ENCODE data around the gene LCP2.
A peak's percentile ranks its signal among the peaks of the same experiment; 100 is the strongest.

LCP2 gene

DNA sequence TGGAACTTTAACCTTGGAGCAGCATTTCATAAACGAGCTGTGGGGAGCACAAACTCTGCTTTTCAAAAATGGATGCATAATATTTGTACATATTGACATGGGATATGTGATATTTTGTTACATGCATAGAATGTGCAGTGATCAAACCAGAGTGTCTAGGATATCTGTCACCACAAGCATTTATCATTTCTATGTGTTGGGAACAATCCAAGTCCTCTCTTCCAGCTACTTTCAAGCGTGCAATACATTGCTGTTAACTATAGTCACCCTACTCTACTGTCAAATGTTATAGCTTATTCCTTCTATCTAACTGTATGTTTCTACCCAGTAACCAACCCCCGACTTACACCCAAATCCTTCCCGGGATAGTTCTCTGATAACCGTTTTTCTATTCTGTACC is 79.7 kb downstream of the LCP2 start:
- Histone ChIP-seq H3K36me3 (ENCODE audit: insufficient read depth, low read length) (no peaks in the 10 kb centered on the region), H4K20me1 (ENCODE audit: insufficient read depth, low read length) (no peaks in the 10 kb centered on the region), H3K27me3 (ENCODE audit: insufficient read depth, low read length, poor library complexity) (no peaks in the 10 kb centered on the region), H3K9me3 (ENCODE audit: insufficient read depth, low read length, severe bottlenecking) (no peaks in the 10 kb centered on the region), H2AFZ (ENCODE audit: low read depth, low read length) (no peak overlapping the region), H3K4me1 (ENCODE audit: insufficient read depth, low read length) (no peaks in the 10 kb centered on the region), H3K79me2 (ENCODE audit: insufficient read depth, low read length) (no peaks in the 10 kb centered on the region), H3K9ac (ENCODE audit: low read depth, low read length) (no peak overlapping the region), H3K4me3 (ENCODE audit: low read depth in 1 of 2, low read length in 2 of 2) (no peak overlapping the region), H3K27ac (ENCODE audit: low read length) (no peak overlapping the region), H3K4me2 (ENCODE audit: insufficient read depth, low read length) (no peak overlapping the region)
- DNase-seq (no peak), ATAC-seq (ENCODE audit: insufficient read depth, low read depth) (no peak)
- TF ChIP-seq EZH2 (IDR thresholded peaks at IDR 0.05; ENCODE audit: borderline replicate concordance, low read depth, low read length, severe bottlenecking) = no peak
- TF ChIP-seq, protein P1, sequence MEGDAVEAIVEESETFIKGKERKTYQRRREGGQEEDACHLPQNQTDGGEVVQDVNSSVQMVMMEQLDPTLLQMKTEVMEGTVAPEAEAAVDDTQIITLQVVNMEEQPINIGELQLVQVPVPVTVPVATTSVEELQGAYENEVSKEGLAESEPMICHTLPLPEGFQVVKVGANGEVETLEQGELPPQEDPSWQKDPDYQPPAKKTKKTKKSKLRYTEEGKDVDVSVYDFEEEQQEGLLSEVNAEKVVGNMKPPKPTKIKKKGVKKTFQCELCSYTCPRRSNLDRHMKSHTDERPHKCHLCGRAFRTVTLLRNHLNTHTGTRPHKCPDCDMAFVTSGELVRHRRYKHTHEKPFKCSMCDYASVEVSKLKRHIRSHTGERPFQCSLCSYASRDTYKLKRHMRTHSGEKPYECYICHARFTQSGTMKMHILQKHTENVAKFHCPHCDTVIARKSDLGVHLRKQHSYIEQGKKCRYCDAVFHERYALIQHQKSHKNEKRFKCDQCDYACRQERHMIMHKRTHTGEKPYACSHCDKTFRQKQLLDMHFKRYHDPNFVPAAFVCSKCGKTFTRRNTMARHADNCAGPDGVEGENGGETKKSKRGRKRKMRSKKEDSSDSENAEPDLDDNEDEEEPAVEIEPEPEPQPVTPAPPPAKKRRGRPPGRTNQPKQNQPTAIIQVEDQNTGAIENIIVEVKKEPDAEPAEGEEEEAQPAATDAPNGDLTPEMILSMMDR (IDR thresholded peaks at IDR 0.05; ENCODE audit: borderline replicate concordance, extremely low read depth, low read length, poor library complexity, severe bottlenecking) = no peak

DNA sequence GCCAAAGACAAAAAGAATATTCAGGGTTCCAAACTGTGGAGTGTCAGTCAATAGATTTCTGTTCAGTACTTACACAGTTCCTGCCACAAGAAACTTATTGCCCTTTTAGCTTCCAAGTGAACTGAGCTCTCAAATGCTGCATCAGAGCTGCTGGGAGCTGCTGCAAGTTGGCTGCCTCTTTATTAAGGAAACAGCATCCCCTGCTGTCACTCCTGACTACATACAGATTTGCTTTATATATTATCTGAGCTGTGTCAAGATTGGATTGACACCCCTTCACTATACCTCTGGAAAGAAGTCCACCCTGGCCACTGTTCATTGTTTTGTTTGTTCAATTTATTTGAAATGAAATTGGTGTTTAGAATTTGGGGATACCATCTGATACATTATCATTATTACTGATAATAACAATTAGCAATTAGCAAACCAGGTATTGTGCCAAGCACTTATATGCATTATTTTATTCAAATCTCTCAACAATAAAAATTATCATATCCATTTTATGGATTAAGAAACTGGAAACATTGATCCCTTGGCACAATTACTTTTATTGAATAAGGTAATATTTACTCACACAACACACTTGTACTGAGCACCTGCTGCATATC is 81.2 kb downstream of the LCP2 start:
- Histone ChIP-seq H3K27ac (ENCODE audit: low read length) (no peak overlapping the region), H3K27me3 (ENCODE audit: insufficient read depth, low read length, poor library complexity) (no peaks in the 10 kb centered on the region), H3K4me3 (ENCODE audit: low read depth in 1 of 2, low read length in 2 of 2) (no peak overlapping the region), H3K4me2 (ENCODE audit: insufficient read depth, low read length) (no peak overlapping the region), H3K9ac (ENCODE audit: low read depth, low read length) (no peak overlapping the region), H3K36me3 (ENCODE audit: insufficient read depth, low read length) (no peaks in the 10 kb centered on the region), H3K4me1 (ENCODE audit: insufficient read depth, low read length) (no peaks in the 10 kb centered on the region), H3K79me2 (ENCODE audit: insufficient read depth, low read length) (no peaks in the 10 kb centered on the region), H4K20me1 (ENCODE audit: insufficient read depth, low read length) (no peaks in the 10 kb centered on the region), H3K9me3 (ENCODE audit: insufficient read depth, low read length, severe bottlenecking) (no peaks in the 10 kb centered on the region), H2AFZ (ENCODE audit: low read depth, low read length) (no peak overlapping the region; the same call in 1 of the 2 replicates)
- ATAC-seq (ENCODE audit: insufficient read depth, low read depth) = peak; percentile 86
- DNase-seq = peak; percentile 49
- no peak for TF ChIP-seq EZH2 (IDR thresholded peaks at IDR 0.05; ENCODE audit: borderline replicate concordance, low read depth, low read length, severe bottlenecking)
- TF ChIP-seq, protein P1 (IDR thresholded peaks at IDR 0.05; ENCODE audit: borderline replicate concordance, extremely low read depth, low read length, poor library complexity, severe bottlenecking) = peak; percentile 74

DNA sequence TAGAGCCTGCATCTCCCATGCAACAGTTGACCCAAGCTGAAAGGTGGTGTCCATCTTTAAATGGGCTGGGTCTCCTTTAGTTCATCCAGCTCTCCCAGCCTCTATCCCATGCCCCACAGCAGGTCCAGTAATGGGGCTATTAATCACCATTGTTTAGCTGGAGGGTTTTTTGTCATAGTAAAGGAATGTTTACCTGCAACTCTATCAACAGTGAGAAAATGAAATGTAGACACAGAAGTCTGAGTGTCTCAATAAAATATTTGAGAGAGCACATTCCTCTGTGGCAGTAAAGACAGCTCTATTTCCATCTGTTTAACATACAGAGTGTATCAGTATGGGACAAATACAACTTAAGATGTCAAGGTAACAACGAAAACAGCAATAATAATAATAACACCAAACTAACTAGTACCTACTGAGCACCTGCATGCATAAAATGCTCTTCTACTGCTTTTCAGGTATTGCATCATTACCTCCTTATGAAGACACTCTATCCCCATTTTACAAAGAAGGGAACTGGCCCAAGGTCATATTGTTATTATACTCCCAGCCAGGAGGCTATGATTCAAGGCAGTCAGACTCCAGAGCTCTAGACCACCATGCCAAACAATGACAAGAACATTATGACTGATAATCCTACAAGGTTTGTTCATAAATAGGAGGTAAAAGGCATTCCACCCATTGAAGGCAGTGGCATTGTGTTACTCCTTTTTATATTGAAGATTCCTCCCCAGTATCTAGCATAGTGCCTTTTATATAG is 85.8 kb downstream of the LCP2 start:
- Histone ChIP-seq H3K9ac (ENCODE audit: low read depth, low read length) (no peak overlapping the region), H2AFZ (ENCODE audit: low read depth, low read length) (no peak overlapping the region), H3K27ac (ENCODE audit: low read length) (no peak overlapping the region), H3K27me3 (ENCODE audit: insufficient read depth, low read length, poor library complexity) (no peaks in the 10 kb centered on the region), H3K4me2 (ENCODE audit: insufficient read depth, low read length) (no peak overlapping the region), H3K9me3 (ENCODE audit: insufficient read depth, low read length, severe bottlenecking) (no peaks in the 10 kb centered on the region), H3K79me2 (ENCODE audit: insufficient read depth, low read length) (no peaks in the 10 kb centered on the region), H4K20me1 (ENCODE audit: insufficient read depth, low read length) (no peaks in the 10 kb centered on the region), H3K4me1 (ENCODE audit: insufficient read depth, low read length) (no peaks in the 10 kb centered on the region), H3K36me3 (ENCODE audit: insufficient read depth, low read length) (no peaks in the 10 kb centered on the region), H3K4me3 (ENCODE audit: low read depth in 1 of 2, low read length in 2 of 2) (no peak overlapping the region)
- ATAC-seq (ENCODE audit: insufficient read depth, low read depth) = no peak
- no peak for DNase-seq
- TF ChIP-seq, protein P1 (IDR thresholded peaks at IDR 0.05; ENCODE audit: borderline replicate concordance, extremely low read depth, low read length, poor library complexity, severe bottlenecking) = no peak
- TF ChIP-seq EZH2 (IDR thresholded peaks at IDR 0.05; ENCODE audit: borderline replicate concordance, low read depth, low read length, severe bottlenecking) = no peak

All from DND-41 (cell line).